Measurements from ENCODE around the gene NALCN.

NALCN gene

DNA sequence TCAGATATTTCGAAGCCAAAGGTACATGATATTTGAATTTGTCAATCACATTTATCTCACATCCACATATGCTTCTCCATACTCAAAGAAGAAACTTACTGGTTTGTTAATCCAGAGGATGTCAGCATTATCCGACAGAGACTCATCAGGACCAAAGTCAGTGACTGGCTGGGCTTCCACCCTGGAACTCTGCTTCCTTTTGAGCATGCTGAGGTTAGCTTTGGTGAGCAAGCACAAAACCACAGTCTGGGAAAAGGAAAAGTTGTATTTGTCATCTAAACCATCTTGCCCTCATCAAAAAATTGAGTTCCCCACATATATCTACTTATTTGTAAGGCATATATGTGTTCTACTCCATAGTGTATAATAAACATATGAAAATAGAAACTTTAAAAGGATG is 17.4 kb downstream of the NALCN start:
- no peak overlapping the region for H3K4me2 ChIP-seq (ENCODE audit: low read length)
- no peaks in the 10 kb centered on the region for H3K79me2 ChIP-seq (ENCODE audit: control insufficient read depth, insufficient read depth, low read length)
- no peak overlapping the region for H2BK5ac ChIP-seq (ENCODE audit: low read length)
- H3K18ac ChIP-seq (ENCODE audit: low read length) = no peak overlapping the region
- H3K4me3 ChIP-seq (ENCODE audit: low read length) = no peak overlapping the region
- H3K4me1 ChIP-seq (ENCODE audit: control insufficient read depth, low read depth, low read length) = no peaks in the 10 kb centered on the region
- no peak for DNase-seq
- no peak overlapping the region for H2AK5ac ChIP-seq (ENCODE audit: low read length)
- no peak overlapping the region for H3K4ac ChIP-seq (ENCODE audit: low read depth, low read length)
- H3K79me1 ChIP-seq (ENCODE audit: low read length) = no peaks in the 10 kb centered on the region
- no peak overlapping the region for H3K9ac ChIP-seq (ENCODE audit: low read length)
- H4K8ac ChIP-seq (ENCODE audit: low read depth, low read length) = no peak overlapping the region
- H2BK15ac ChIP-seq (replicated peaks; ENCODE audit: low read depth) = no peak overlapping the region
- H3K36me3 ChIP-seq (ENCODE audit: control insufficient read depth, insufficient read depth, low read length) = no peaks in the 10 kb centered on the region
- H4K5ac ChIP-seq (ENCODE audit: low read length) = no peak overlapping the region
- H3K27me3 ChIP-seq (ENCODE audit: insufficient read depth, low read length, poor library complexity) = no peaks in the 10 kb centered on the region
- WGBS (ENCODE audit: extremely low coverage, insufficient coverage, low lambda C conversion rate) = no CpG with 5 or more reads among the region's 2 CpGs
- no peak overlapping the region for H3K23ac ChIP-seq (ENCODE audit: low read length)
- H3K56ac ChIP-seq (ENCODE audit: low read length) = no peak overlapping the region
- H3K27ac ChIP-seq (ENCODE audit: low read depth, low read length) = no peak overlapping the region
- H2BK120ac ChIP-seq (ENCODE audit: low read depth, low read length) = no peak overlapping the region

DNA sequence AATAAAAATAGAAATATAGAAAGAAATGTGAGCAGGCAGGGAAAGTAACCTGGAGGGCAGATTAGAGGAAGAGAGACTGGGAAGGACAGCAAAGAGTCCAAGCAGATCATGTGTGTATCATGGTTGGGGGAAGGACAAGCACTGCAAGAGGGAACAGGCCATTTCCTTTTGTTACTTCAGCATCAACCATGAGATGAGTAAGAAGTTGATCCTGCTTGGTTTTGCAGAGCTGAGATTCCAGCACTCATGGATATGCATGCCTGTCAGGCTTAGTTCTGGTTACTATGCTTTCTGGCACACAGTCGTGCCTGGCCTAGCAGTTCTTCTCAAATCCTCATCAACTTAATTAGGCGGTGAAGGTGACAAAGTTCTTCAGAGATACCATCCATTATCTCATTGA is 18.1 kb downstream of the NALCN start:
- no CpG with 5 or more reads among the region's 2 CpGs for WGBS (ENCODE audit: extremely low coverage, insufficient coverage, low lambda C conversion rate)

DNA sequence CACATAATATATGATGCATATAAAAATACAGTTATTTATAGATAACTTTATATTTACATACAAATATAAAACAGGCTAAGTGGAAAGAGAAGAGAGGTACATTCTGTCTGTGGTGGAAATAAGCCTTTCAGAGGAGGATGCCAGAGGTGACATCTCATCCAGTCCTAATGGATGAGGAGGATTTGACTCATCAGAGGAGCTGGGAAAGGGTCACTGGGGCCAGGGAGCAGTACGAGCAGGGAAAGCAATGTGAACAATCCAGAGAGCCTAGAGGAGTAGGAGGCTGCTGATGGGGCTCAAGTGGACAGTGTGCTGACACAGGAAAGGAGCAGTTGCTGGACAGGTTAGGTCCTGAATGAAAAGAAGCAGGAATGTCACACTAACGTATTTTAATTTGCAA is 18.6 kb downstream of the NALCN start:
- Histone ChIP-seq H3K79me1 (ENCODE audit: low read length) (no peaks in the 10 kb centered on the region), H2BK120ac (ENCODE audit: low read depth, low read length) (no peak overlapping the region)

More for the DNA sequence above, 18.1 kb downstream of the NALCN start:
- H3K79me2 ChIP-seq (ENCODE audit: control insufficient read depth, insufficient read depth, low read length) = no peaks in the 10 kb centered on the region
- H3K4me3 ChIP-seq (ENCODE audit: low read length) = no peak overlapping the region
- no peak overlapping the region for H3K18ac ChIP-seq (ENCODE audit: low read length)
- H3K23ac ChIP-seq (ENCODE audit: low read length) = no peak overlapping the region
- no peak overlapping the region for H3K4me2 ChIP-seq (ENCODE audit: low read length)
- DNase-seq = no peak
- no peaks in the 10 kb centered on the region for H3K79me1 ChIP-seq (ENCODE audit: low read length)
- H2AK5ac ChIP-seq (ENCODE audit: low read length) = no peak overlapping the region
- no peak overlapping the region for H2BK5ac ChIP-seq (ENCODE audit: low read length)
- no peak overlapping the region for H3K9ac ChIP-seq (ENCODE audit: low read length)
- no peaks in the 10 kb centered on the region for H3K4me1 ChIP-seq (ENCODE audit: control insufficient read depth, low read depth, low read length)
- H4K5ac ChIP-seq (ENCODE audit: low read length) = no peak overlapping the region
- H4K8ac ChIP-seq (ENCODE audit: low read depth, low read length) = no peak overlapping the region
- no peaks in the 10 kb centered on the region for H3K27me3 ChIP-seq (ENCODE audit: insufficient read depth, low read length, poor library complexity)
- no peaks in the 10 kb centered on the region for H3K36me3 ChIP-seq (ENCODE audit: control insufficient read depth, insufficient read depth, low read length)
- H3K56ac ChIP-seq (ENCODE audit: low read length) = no peak overlapping the region
- no peak overlapping the region for H3K27ac ChIP-seq (ENCODE audit: low read depth, low read length)
- H2BK15ac ChIP-seq (replicated peaks; ENCODE audit: low read depth) = no peak overlapping the region
- H3K4ac ChIP-seq (ENCODE audit: low read depth, low read length) = no peak overlapping the region
- H2BK120ac ChIP-seq (ENCODE audit: low read depth, low read length) = no peak overlapping the region

DNA sequence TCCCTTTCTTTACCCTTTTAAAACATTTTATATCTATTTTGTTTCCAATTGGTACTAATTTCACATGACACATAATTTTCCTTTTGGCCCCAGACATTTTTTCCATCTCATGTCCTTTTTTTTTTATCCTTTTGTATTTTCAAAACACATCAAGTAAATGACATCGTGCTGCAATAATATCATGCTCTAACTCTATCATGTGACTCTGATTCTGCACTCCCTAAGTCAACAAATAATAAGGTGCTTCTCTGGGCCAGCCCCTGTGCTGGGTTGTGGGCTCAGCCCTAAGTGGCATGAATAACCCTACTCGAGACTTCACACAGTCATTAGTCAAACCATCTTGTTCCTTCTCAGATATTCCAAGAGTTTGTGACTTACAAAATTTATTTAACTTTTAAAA is 21.7 kb downstream of the NALCN start:
- H3K4me1 ChIP-seq (ENCODE audit: control insufficient read depth, low read depth, low read length) = no peaks in the 10 kb centered on the region
- no peak overlapping the region for H3K9ac ChIP-seq (ENCODE audit: low read length)
- no peak overlapping the region for H3K56ac ChIP-seq (ENCODE audit: low read length)
- H4K5ac ChIP-seq (ENCODE audit: low read length) = no peak overlapping the region
- no peak overlapping the region for H2AK5ac ChIP-seq (ENCODE audit: low read length)
- no peak overlapping the region for H3K18ac ChIP-seq (ENCODE audit: low read length)
- H3K4me3 ChIP-seq (ENCODE audit: low read length) = no peak overlapping the region
- no peak overlapping the region for H3K23ac ChIP-seq (ENCODE audit: low read length)
- no peak overlapping the region for H2BK15ac ChIP-seq (replicated peaks; ENCODE audit: low read depth)
- no peak overlapping the region for H2BK120ac ChIP-seq (ENCODE audit: low read depth, low read length)
- no peak overlapping the region for H3K27ac ChIP-seq (ENCODE audit: low read depth, low read length)
- no peaks in the 10 kb centered on the region for H3K36me3 ChIP-seq (ENCODE audit: control insufficient read depth, insufficient read depth, low read length)
- no peaks in the 10 kb centered on the region for H3K27me3 ChIP-seq (ENCODE audit: insufficient read depth, low read length, poor library complexity)
- no peak overlapping the region for H2BK5ac ChIP-seq (ENCODE audit: low read length)
- no peaks in the 10 kb centered on the region for H3K79me1 ChIP-seq (ENCODE audit: low read length)
- no peak overlapping the region for H3K4me2 ChIP-seq (ENCODE audit: low read length)
- no CpG with 5 or more reads among the region's 2 CpGs for WGBS (ENCODE audit: extremely low coverage, insufficient coverage, low lambda C conversion rate)
- no peaks in the 10 kb centered on the region for H3K79me2 ChIP-seq (ENCODE audit: control insufficient read depth, insufficient read depth, low read length)
- no peak overlapping the region for H3K4ac ChIP-seq (ENCODE audit: low read depth, low read length)
- no peak overlapping the region for H4K8ac ChIP-seq (ENCODE audit: low read depth, low read length)
- no peak for DNase-seq

More for the DNA sequence above, 18.6 kb downstream of the NALCN start:
- Histone ChIP-seq H3K4me2 (ENCODE audit: low read length) (no peak overlapping the region), H3K27ac (ENCODE audit: low read depth, low read length) (no peak overlapping the region), H4K8ac (ENCODE audit: low read depth, low read length) (no peak overlapping the region), H3K56ac (ENCODE audit: low read length) (no peak overlapping the region), H3K23ac (ENCODE audit: low read length) (no peak overlapping the region), H3K79me2 (ENCODE audit: control insufficient read depth, insufficient read depth, low read length) (no peaks in the 10 kb centered on the region), H3K4me3 (ENCODE audit: low read length) (no peak overlapping the region), H2BK15ac (replicated peaks; ENCODE audit: low read depth) (no peak overlapping the region), H4K5ac (ENCODE audit: low read length) (no peak overlapping the region), H3K27me3 (ENCODE audit: insufficient read depth, low read length, poor library complexity) (no peaks in the 10 kb centered on the region), H3K9ac (ENCODE audit: low read length) (no peak overlapping the region), H2AK5ac (ENCODE audit: low read length) (no peak overlapping the region), H3K18ac (ENCODE audit: low read length) (no peak overlapping the region), H2BK5ac (ENCODE audit: low read length) (no peak overlapping the region), H3K36me3 (ENCODE audit: control insufficient read depth, insufficient read depth, low read length) (no peaks in the 10 kb centered on the region), H3K4ac (ENCODE audit: low read depth, low read length) (no peak overlapping the region), H3K4me1 (ENCODE audit: control insufficient read depth, low read depth, low read length) (no peaks in the 10 kb centered on the region)
- DNase-seq = no peak
- WGBS (ENCODE audit: extremely low coverage, insufficient coverage, low lambda C conversion rate) = no CpG with 5 or more reads among the region's 2 CpGs

DNA sequence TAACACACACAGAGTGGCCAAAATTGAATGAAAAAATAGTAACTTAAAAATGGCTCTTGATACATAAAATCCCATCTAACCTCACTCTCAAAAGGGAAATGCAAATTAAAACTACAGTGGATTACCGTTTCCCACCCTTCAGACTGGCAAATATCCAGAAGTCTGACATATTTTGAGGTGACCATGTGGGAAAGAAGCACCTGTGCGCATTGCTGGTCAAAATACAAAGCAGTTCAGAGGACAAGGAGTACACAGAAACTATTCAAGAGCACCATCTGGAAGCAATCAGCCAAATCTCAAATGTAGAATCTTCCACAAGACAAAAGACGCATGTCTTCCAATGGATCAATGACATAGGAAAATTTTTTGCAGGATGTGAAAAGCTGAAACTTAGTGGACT is 23.2 kb downstream of the NALCN start:
- Histone ChIP-seq H2AK5ac (ENCODE audit: low read length) (no peak overlapping the region), H3K36me3 (ENCODE audit: control insufficient read depth, insufficient read depth, low read length) (no peaks in the 10 kb centered on the region), H3K23ac (ENCODE audit: low read length) (no peak overlapping the region), H3K56ac (ENCODE audit: low read length) (no peak overlapping the region), H4K8ac (ENCODE audit: low read depth, low read length) (no peak overlapping the region), H3K4me1 (ENCODE audit: control insufficient read depth, low read depth, low read length) (no peaks in the 10 kb centered on the region), H3K27ac (ENCODE audit: low read depth, low read length) (no peak overlapping the region), H3K79me1 (ENCODE audit: low read length) (no peaks in the 10 kb centered on the region), H3K79me2 (ENCODE audit: control insufficient read depth, insufficient read depth, low read length) (no peaks in the 10 kb centered on the region), H3K4me3 (ENCODE audit: low read length) (no peak overlapping the region), H4K5ac (ENCODE audit: low read length) (no peak overlapping the region), H2BK5ac (ENCODE audit: low read length) (no peak overlapping the region), H3K27me3 (ENCODE audit: insufficient read depth, low read length, poor library complexity) (no peaks in the 10 kb centered on the region), H3K4ac (ENCODE audit: low read depth, low read length) (no peak overlapping the region), H3K9ac (ENCODE audit: low read length) (no peak overlapping the region), H3K18ac (ENCODE audit: low read length) (no peak overlapping the region), H2BK15ac (replicated peaks; ENCODE audit: low read depth) (no peak overlapping the region), H3K4me2 (ENCODE audit: low read length) (no peak overlapping the region), H2BK120ac (ENCODE audit: low read depth, low read length) (no peak overlapping the region)
- no CpG with 5 or more reads among the region's 3 CpGs for WGBS (ENCODE audit: extremely low coverage, insufficient coverage, low lambda C conversion rate)
- no peak for DNase-seq

DNA sequence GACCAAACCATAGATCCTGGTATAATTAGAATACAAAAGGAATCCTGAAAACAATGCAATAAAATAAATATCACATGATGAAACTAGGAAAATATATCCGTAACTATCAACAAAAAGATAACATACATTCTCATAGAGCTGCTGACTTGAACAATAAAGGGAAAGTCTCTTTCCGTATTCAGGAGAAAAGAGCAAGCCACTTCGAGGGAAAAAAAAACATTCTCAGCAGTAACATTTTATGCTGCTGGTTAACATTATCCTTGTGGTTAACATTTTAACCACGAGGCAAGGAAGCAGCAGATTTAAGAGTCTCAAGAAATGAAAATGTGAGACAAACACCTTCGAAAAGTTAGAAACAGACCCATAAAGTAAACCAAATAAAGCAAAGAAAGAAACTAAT is 25.8 kb downstream of the NALCN start:
- no peak overlapping the region for H2BK120ac ChIP-seq (ENCODE audit: low read depth, low read length)
- no peaks in the 10 kb centered on the region for H3K36me3 ChIP-seq (ENCODE audit: control insufficient read depth, insufficient read depth, low read length)
- H4K5ac ChIP-seq (ENCODE audit: low read length) = no peak overlapping the region
- H4K8ac ChIP-seq (ENCODE audit: low read depth, low read length) = no peak overlapping the region
- no peak overlapping the region for H3K27ac ChIP-seq (ENCODE audit: low read depth, low read length)
- H3K4me3 ChIP-seq (ENCODE audit: low read length) = no peak overlapping the region
- no CpG with 5 or more reads among the region's 5 CpGs for WGBS (ENCODE audit: extremely low coverage, insufficient coverage, low lambda C conversion rate)
- H3K4ac ChIP-seq (ENCODE audit: low read depth, low read length) = no peak overlapping the region
- no peak overlapping the region for H2BK15ac ChIP-seq (replicated peaks; ENCODE audit: low read depth)
- H3K56ac ChIP-seq (ENCODE audit: low read length) = no peak overlapping the region
- no peaks in the 10 kb centered on the region for H3K27me3 ChIP-seq (ENCODE audit: insufficient read depth, low read length, poor library complexity)
- no peak overlapping the region for H2AK5ac ChIP-seq (ENCODE audit: low read length)
- no peak overlapping the region for H3K4me2 ChIP-seq (ENCODE audit: low read length)
- no peak overlapping the region for H3K23ac ChIP-seq (ENCODE audit: low read length)
- H3K79me2 ChIP-seq (ENCODE audit: control insufficient read depth, insufficient read depth, low read length) = no peaks in the 10 kb centered on the region
- H2BK5ac ChIP-seq (ENCODE audit: low read length) = no peak overlapping the region
- no peaks in the 10 kb centered on the region for H3K79me1 ChIP-seq (ENCODE audit: low read length)
- no peaks in the 10 kb centered on the region for H3K4me1 ChIP-seq (ENCODE audit: control insufficient read depth, low read depth, low read length)
- DNase-seq = no peak
- H3K9ac ChIP-seq (ENCODE audit: low read length) = no peak overlapping the region
- no peak overlapping the region for H3K18ac ChIP-seq (ENCODE audit: low read length)
